Cardiac muscle cell (in vitro differentiated cells and primary cell): Measurements from ENCODE around the gene RPS19. TPM values are rescaled to one million over a fixed set of nuclear protein-coding genes. Genes with fewer than 3 reads are reported as not detected.
"Not testable (repeated sequence)": the region's sequence is repeated elsewhere in the genome, so short reads cannot be mapped to it uniquely, and the experiment has no call there.

Source experiments
- DNase-seq, 2 donors: peaks; one replicate each; pipeline versions ENCODE4 v3.0.0 to v3.0.0-alpha.2; 2010 to 2017; ENCODE audit warnings: low read depth in 1 of 2, low spot score in 1 of 2
- H3K27ac ChIP-seq: fragments of 200-600 bp; sonication (generic); 2 replicates; pipeline ENCODE4 v1.5.1; 2016
- H3K27me3 ChIP-seq: fragments of 200-600 bp; sonication (generic); 2 replicates; pipeline ENCODE4 v1.6.0; 2016; ENCODE audit warnings: control low read depth
- H3K36me3 ChIP-seq: fragments of 200-600 bp; sonication (generic); 2 replicates; pipeline ENCODE4 v1.5.1; 2016; ENCODE audit warnings: control low read depth
- H3K4me1 ChIP-seq: fragments of 200-600 bp; sonication (generic); 2 replicates; pipeline ENCODE4 v1.8.1; 2017; ENCODE audit warnings: low read depth, mild to moderate bottlenecking, mixed run types
- H3K4me3 ChIP-seq: fragments of 200-600 bp; sonication (generic); 2 replicates; pipeline ENCODE4 v1.5.1; 2016; ENCODE audit warnings: mild to moderate bottlenecking
- H3K9me3 ChIP-seq: fragments of 200-600 bp; sonication (generic); 2 replicates; pipeline ENCODE4 v1.5.1; 2017; ENCODE audit warnings: low read depth, mild to moderate bottlenecking, control low read depth
- CTCF ChIP-seq: IDR thresholded peaks from 2 replicates; pipeline ENCODE4 v1.5.1; 2012; ENCODE audit warnings: low read depth, mild to moderate bottlenecking, low read length
- polyA plus RNA-seq: library from polyadenylated mRNA; unstranded; fragments of >200 nt; fragmentation: Nextera tagmentation; extraction: Ambion mirVana; gene quantifications from 2 replicates; pipeline ENCODE4 v1.2.1, GENCODE V29; 2016
- total RNA-seq: library from RNA; depleted of rRNA; stranded (reverse); fragments of >200 nt; gene quantifications from 2 replicates; pipeline ENCODE4 v1.2.3, GENCODE V29; 2016

RPS19 gene
- total and polyA plus RNA-seq, 2 experiments from 2014 or later: 1,323 to 1,651 TPM

GRCh38 chr19:41911889-41912731, 52.1 kb downstream of the RPS19 start:
- no peaks in the 10 kb centered on the region for H3K4me1 ChIP-seq
- H3K27ac ChIP-seq: no peak overlapping the region
- no peak for TF ChIP-seq CTCF
- no peaks in the 10 kb centered on the region for H3K9me3 ChIP-seq
- peaks cover 85% of the 10 kb centered on the region for H3K27me3 ChIP-seq
- DNase-seq: no peak
- H3K36me3 ChIP-seq: no peaks in the 10 kb centered on the region
- no peak overlapping the region for H3K4me3 ChIP-seq

DNA sequence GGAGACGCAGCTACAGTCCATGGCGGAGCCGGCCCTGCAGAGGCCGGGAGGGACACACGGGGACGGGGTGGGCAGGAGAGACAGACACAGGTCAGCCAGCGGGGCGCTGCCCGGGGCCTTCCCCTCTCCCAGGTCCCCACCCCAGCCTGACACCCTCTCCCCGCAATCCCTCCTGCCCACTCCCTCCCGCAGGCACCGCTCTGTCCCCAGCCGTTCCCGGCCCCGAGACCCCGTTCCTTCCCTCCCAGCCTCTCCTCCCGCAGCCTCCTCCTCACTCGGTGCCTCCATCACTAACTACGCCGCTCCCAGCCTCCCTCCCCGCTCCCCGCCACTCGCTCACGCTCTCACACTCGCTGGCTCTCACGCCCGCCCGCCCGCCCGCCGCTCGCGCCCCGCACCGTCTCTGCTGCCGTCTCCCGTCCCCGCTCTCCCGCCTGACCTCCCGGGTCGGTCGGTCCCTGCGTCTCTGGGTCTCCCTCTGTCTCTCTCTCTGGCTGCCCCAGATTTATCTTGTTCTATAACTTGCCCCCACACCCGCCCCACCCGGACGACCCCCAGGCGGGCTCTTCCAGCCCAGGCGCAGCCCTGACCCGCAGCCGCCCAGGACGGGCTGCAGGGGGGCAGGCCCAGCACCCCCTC, 53.0 kb downstream of the RPS19 start:
- H3K36me3 ChIP-seq: no peaks in the 10 kb centered on the region
- H3K27ac ChIP-seq: no peak overlapping the region
- H3K9me3 ChIP-seq: no peaks in the 10 kb centered on the region
- no peaks in the 10 kb centered on the region for H3K4me1 ChIP-seq
- no peak overlapping the region for H3K4me3 ChIP-seq
- DNase-seq: no peak
- peaks cover 94% of the 10 kb centered on the region for H3K27me3 ChIP-seq
- TF ChIP-seq CTCF: no peak

- H3K27me3 ChIP-seq: peaks cover 100% of the 10 kb centered on the region
- H3K9me3 ChIP-seq: no peaks in the 10 kb centered on the region
- no peak for TF ChIP-seq CTCF
- H3K36me3 ChIP-seq: no peaks in the 10 kb centered on the region
- no peak overlapping the region for H3K4me3 ChIP-seq
- H3K4me1 ChIP-seq: no peaks in the 10 kb centered on the region
- H3K27ac ChIP-seq: no peak overlapping the region
- DNase-seq: no peak
Observed at GRCh38 chr19:41913538-41914423, 53.7 kb downstream of the RPS19 start.

GRCh38 chr19:41914424-41914834, 54.4 kb downstream of the RPS19 start:
- not testable (repeated sequence) for H3K27ac ChIP-seq, H3K4me3 ChIP-seq, H3K36me3 ChIP-seq, H3K4me1 ChIP-seq, DNase-seq, H3K9me3 ChIP-seq
- H3K27me3 ChIP-seq: peaks cover 100% of the 10 kb centered on the region

DNA sequence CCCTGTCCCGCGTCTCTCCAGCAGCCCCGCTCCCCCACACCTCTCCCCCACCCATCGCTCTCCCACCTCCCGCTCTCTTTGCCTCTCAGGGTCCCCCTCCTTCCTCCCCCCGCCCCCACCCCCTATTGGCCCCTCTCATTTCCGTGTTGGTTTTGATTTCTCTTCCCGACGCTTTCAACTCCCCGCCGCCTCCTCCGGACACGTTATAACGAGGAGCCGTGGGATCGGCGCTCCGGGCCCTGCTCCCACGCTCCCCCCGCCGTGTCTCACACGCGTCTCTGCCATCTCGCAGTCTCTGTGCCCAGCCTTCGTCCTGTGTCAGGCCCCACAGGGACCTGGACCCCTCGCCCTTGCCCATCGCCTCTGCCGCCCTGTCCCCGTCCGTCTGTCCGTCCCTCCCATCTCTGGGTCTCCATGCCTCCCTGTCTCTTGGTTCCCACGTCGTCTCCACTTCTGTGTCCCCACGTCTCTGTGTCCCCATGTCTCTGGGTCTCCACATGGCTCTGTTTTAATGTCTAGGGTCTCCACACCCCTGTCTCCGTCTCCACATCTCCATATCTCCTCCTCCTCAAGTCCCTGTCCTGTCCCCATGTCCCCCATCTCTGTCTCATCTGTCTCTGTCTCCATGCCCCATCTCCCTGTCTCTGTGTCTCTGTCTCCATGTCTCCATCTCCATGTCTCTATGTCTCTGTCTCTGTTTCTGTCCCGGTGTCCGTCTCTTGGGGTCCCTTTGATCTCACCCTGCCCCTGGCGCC, 55.1 kb downstream of the RPS19 start:
- TF ChIP-seq CTCF: no peak
- Histone ChIP-seq H3K9me3 (no peaks in the 10 kb centered on the region), H3K36me3 (no peaks in the 10 kb centered on the region), H3K27ac (no peak overlapping the region), H3K4me1 (no peaks in the 10 kb centered on the region), H3K4me3 (no peak overlapping the region), H3K27me3 (peaks cover 100% of the 10 kb centered on the region)
- DNase-seq: no peak
